ENCODE data around the gene CFAP91. TPM values are rescaled to one million over a fixed set of nuclear protein-coding genes. Genes with fewer than 3 reads are reported as not detected.
"Not testable (repeated sequence)": the region's sequence is repeated elsewhere in the genome, so short reads cannot be mapped to it uniquely, and the experiment has no call there.

The CFAP91 gene
- total RNA-seq, 2 experiments from 2014 or later, result not detected

DNA sequence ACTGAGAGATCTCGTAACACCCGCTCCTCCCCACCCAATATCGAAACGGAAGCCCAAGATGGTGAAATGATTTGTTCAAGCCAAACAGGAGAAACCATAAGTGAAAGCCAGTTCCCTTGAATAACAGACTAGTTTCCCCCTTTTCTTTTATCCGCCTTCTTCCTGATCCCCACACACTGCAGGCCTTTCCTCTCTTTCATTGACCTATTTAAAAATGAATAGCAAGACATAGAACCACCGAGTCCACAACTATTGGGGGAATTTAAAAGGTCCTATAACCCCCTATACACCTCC lies 25.2 kb upstream of the CFAP91 start:
- ChIA-PET CTCF (ENCODE audit: unreplicated experiment) (no interaction called here), POLR2A (interaction anchor here (0.9 to 1.6 kb wide), 3 partner anchors 11 to 344 kb away, joined by 3 to 8 read pairs (median 5); no protein-coding TSS in a partner anchor)
- peak overlapping the region; percentile 61 for H3K4me2 ChIP-seq (ENCODE audit: low read length)
- peak overlapping the region; percentile 77 for H3K27ac ChIP-seq (ENCODE audit: low read depth, low read length, poor library complexity, severe bottlenecking)
- peaks cover 27% of the 10 kb centered on the region for H3K4me1 ChIP-seq (ENCODE audit: insufficient read depth, low read length, poor library complexity, severe bottlenecking)
- peak overlapping the region; percentile 87 for H3K4me3 ChIP-seq (ENCODE audit: low read depth, low read length, poor library complexity, severe bottlenecking)
- TSS peak; percentile 98 for BruUV-seq (replicated peaks)
- no peak for DNase-seq (ENCODE audit: low spot score)
- peaks cover 31% of the 10 kb centered on the region for H3K36me3 ChIP-seq (ENCODE audit: insufficient read depth, low read length)
- peak overlapping the region; percentile 91 for H2AFZ ChIP-seq (ENCODE audit: low read length)
- H4K20me1 ChIP-seq (ENCODE audit: insufficient read depth, low read length), result peaks cover 15% of the 10 kb centered on the region; the same call in 1 of the 2 replicates
- intact Hi-C loops (cut with micrococcal nuclease; ENCODE audit: unreplicated experiment), result loop anchor here (1.0 to 10.0 kb wide), 3 partner anchors 179 to 670 kb away; partner anchors contain the start of genes B4GALT4, LRRC58 and TIMMDC1
- H3K9me3 ChIP-seq (ENCODE audit: low read length), result no peaks in the 10 kb centered on the region
- H3K9me2 ChIP-seq (ENCODE audit: insufficient read depth, low read length), result no peaks in the 10 kb centered on the region
- H3K79me2 ChIP-seq (ENCODE audit: insufficient read depth, low read depth, low read length), result peaks cover 21% of the 10 kb centered on the region
- TF ChIP-seq CTCF (conservative IDR thresholded peaks at IDR 0.05; ENCODE audit: low read length), result no peak
- TF ChIP-seq EZH2phosphoT487 (IDR thresholded peaks at IDR 0.05; ENCODE audit: borderline replicate concordance, low read depth, low read length), result no peak

DNA sequence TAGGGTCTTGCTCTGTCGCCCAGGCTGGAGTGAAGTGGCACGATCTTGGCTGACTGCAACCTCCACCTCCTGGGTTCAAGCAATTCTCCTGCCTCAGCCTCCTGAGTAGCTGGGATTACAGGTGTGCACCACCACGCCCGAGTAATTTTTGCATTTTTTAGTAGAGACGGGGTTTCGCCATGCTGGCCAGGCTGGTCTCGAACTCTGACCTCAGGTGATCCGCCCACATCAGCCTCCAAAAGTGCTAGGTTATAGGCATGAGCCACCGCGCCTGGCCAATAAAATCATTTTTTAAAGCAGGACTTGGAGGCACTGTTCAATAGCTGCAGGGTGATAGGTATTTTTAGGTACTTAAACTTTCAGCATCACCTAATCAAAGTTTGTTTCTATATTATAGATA lies 24.6 kb upstream of the CFAP91 start:
- POLR2A ChIA-PET, result interaction anchor here (0.6 kb wide), 1 partner anchor 449 kb away, joined by 3 read pairs; no protein-coding TSS in a partner anchor
- H3K4me2 ChIP-seq (ENCODE audit: low read length); CTCF ChIA-PET (ENCODE audit: unreplicated experiment): not testable (repeated sequence)

DNA sequence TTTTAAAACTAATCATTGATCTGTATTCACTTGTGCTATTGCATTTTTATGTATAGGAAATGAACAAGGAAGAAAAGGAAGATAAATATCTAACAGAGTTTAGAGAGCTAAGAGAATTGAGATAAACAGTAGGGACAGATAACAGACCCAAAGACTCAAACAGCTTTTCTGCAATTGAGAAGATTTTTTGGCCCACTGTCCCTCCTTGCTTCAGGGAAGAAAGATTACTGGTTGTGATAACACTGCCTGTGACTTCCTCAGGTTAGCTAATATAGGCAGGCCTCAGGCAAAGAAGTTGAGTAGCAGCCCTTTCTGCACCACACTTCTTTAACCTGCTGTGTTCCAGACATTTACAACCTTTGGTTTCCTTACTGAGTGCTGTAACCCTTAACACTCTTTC lies 22.9 kb upstream of the CFAP91 start:
- ChIA-PET CTCF (ENCODE audit: unreplicated experiment) (no interaction called here), POLR2A (interaction anchor here (0.5 kb wide), 1 partner anchor 230 kb away, joined by 4 read pairs; no protein-coding TSS in a partner anchor)
- Histone ChIP-seq H3K36me3 (ENCODE audit: insufficient read depth, low read length) (peaks cover 8% of the 10 kb centered on the region), H3K9me2 (ENCODE audit: insufficient read depth, low read length) (no peaks in the 10 kb centered on the region), H3K79me2 (ENCODE audit: insufficient read depth, low read depth, low read length) (peaks cover 19% of the 10 kb centered on the region), H3K4me1 (ENCODE audit: insufficient read depth, low read length, poor library complexity, severe bottlenecking) (peaks cover 26% of the 10 kb centered on the region), H3K27ac (ENCODE audit: low read depth, low read length, poor library complexity, severe bottlenecking) (no peak overlapping the region), H2AFZ (ENCODE audit: low read length) (no peak overlapping the region), H3K9me3 (ENCODE audit: low read length) (no peaks in the 10 kb centered on the region), H4K20me1 (ENCODE audit: insufficient read depth, low read length) (peaks cover 15% of the 10 kb centered on the region; the same call in 1 of the 2 replicates), H3K4me2 (ENCODE audit: low read length) (no peak overlapping the region), H3K4me3 (ENCODE audit: low read depth, low read length, poor library complexity, severe bottlenecking) (no peak overlapping the region)
- TF ChIP-seq EZH2phosphoT487 (IDR thresholded peaks at IDR 0.05; ENCODE audit: borderline replicate concordance, low read depth, low read length), result no peak
- no peak for TF ChIP-seq CTCF (conservative IDR thresholded peaks at IDR 0.05; ENCODE audit: low read length)
- DNase-seq (ENCODE audit: low spot score), result no peak
- intact Hi-C loops (cut with micrococcal nuclease; ENCODE audit: unreplicated experiment), result loop anchor here (2.0 to 10.0 kb wide), 5 partner anchors 405 to 797 kb away; partner anchors contain the start of genes B4GALT4, LRRC58 and TEX55
- no TSS peak for BruUV-seq (replicated peaks)

More for the DNA sequence above, 24.6 kb upstream of the CFAP91 start:
- H3K9me2 ChIP-seq (ENCODE audit: insufficient read depth, low read length); H2AFZ ChIP-seq (ENCODE audit: low read length); H3K4me3 ChIP-seq (ENCODE audit: low read depth, low read length, poor library complexity, severe bottlenecking); H3K27ac ChIP-seq (ENCODE audit: low read depth, low read length, poor library complexity, severe bottlenecking); DNase-seq (ENCODE audit: low spot score); H3K9me3 ChIP-seq (ENCODE audit: low read length); BruUV-seq (replicated peaks): not testable (repeated sequence)
- Histone ChIP-seq H3K36me3 (ENCODE audit: insufficient read depth, low read length) (peaks cover 25% of the 10 kb centered on the region), H3K4me1 (ENCODE audit: insufficient read depth, low read length, poor library complexity, severe bottlenecking) (peaks cover 27% of the 10 kb centered on the region), H4K20me1 (ENCODE audit: insufficient read depth, low read length) (peaks cover 15% of the 10 kb centered on the region; the same call in 1 of the 2 replicates), H3K79me2 (ENCODE audit: insufficient read depth, low read depth, low read length) (peaks cover 21% of the 10 kb centered on the region)
- intact Hi-C loops (cut with micrococcal nuclease; ENCODE audit: unreplicated experiment), result loop anchor here (5.0 to 10.0 kb wide), 2 partner anchors 433 to 669 kb away; partner anchors contain the start of genes B4GALT4 and LRRC58

Measured in OCI-LY7 (cell line).